Thymus (tissue), 11 donors: ENCODE results near the gene CKAP2L. TPM values are rescaled to one million over a fixed set of nuclear protein-coding genes. Genes with fewer than 3 reads are reported as not detected.

Experiments
- DNase-seq, 9 donors: peaks; one replicate each; pipeline ENCODE4 v3.0.0-alpha.2; 2013; ENCODE audit warnings: low spot score in 9 of 9, low read depth in 6 of 9, missing footprints in 1 of 9
- H3K27ac ChIP-seq, 2 donors: one replicate each; pipeline ENCODE4 v1.5.1; 2013; ENCODE audit warnings: control low read depth in 1 of 2, low read depth in 1 of 2, low read length in 1 of 2, mild to moderate bottlenecking in 1 of 2, moderate library complexity in 1 of 2
- H3K27me3 ChIP-seq, 2 donors: one replicate each; pipeline ENCODE4 v1.5.1; 2013; ENCODE audit warnings: low read length in 1 of 2; ENCODE audit not compliant: control insufficient read depth in 2 of 2, insufficient read depth in 1 of 2
- H3K36me3 ChIP-seq, 2 donors: one replicate each; pipeline ENCODE4 v1.5.1; 2013; ENCODE audit warnings: low read length in 1 of 2, mild to moderate bottlenecking in 1 of 2, moderate library complexity in 1 of 2; ENCODE audit not compliant: control insufficient read depth in 2 of 2, insufficient read depth in 2 of 2
- H3K4me1 ChIP-seq, 2 donors: one replicate each; pipeline ENCODE4 v1.5.1; 2013; ENCODE audit warnings: low read length in 2 of 2; ENCODE audit not compliant: control insufficient read depth in 2 of 2, insufficient read depth in 2 of 2
- H3K4me3 ChIP-seq, 2 donors: one replicate each; pipeline ENCODE4 v1.5.1; 2013; ENCODE audit warnings: low read length in 2 of 2, control low read depth in 1 of 2, mild to moderate bottlenecking in 1 of 2
- H3K9me3 ChIP-seq, 2 donors: one replicate each; pipeline ENCODE4 v1.5.1; 2013; ENCODE audit warnings: low read length in 1 of 2, mild to moderate bottlenecking in 1 of 2; ENCODE audit not compliant: control insufficient read depth in 2 of 2, insufficient read depth in 1 of 2
- WGBS: extraction: QIAGEN DNeasy Blood & Tissue Kit; methylation state at CpG from one replicate; pipeline ENCODE4 v1.1.7; 2013; 5-methylcytosine and 5-hydroxymethylcytosine counted together
- polyA plus RNA-seq: library from polyadenylated mRNA; stranded (reverse); fragments of 200-250 nt; gene quantifications from one replicate; pipeline ENCODE4 v1.2.3, GENCODE V29; 2013
- total RNA-seq: library from RNA; stranded (reverse); fragments of 120-200 nt; gene quantifications from one replicate; pipeline ENCODE4 v1.2.4, GENCODE V29; 2013
- donor health status: healthy.

CKAP2L gene
- total and polyA plus RNA-seq, 2 donors, result 1.0 to 14.1 TPM

- WGBS, result 39% methylated on average over 19 of the region's 19 CpGs
- H3K9me3 ChIP-seq, result no peaks in the 10 kb centered on the region
- H3K27ac ChIP-seq, result no peak overlapping the region
- H3K4me3 ChIP-seq, result no peak overlapping the region
- peak; percentile 46 to 93 (median 82) for DNase-seq
- H3K27me3 ChIP-seq, result no peaks in the 10 kb centered on the region
- H3K4me1 ChIP-seq, result peaks cover 0 to 4% of the 10 kb centered on the region in 2 donors
- no peaks in the 10 kb centered on the region for H3K36me3 ChIP-seq
Observed at GRCh38 chr2:112726487-112727190, 37.8 kb downstream of the CKAP2L start.

GRCh38 chr2:112725545-112726457 lies 38.6 kb downstream of the CKAP2L start:
- 95% methylated on average over 15 of the region's 15 CpGs for WGBS
- no peak for DNase-seq
- Histone ChIP-seq H3K36me3 (no peaks in the 10 kb centered on the region), H3K4me3 (no peak overlapping the region), H3K9me3 (no peaks in the 10 kb centered on the region), H3K27me3 (peaks cover 0 to 2% of the 10 kb centered on the region in 2 donors), H3K4me1 (peaks cover 0 to 4% of the 10 kb centered on the region in 2 donors), H3K27ac (no peak overlapping the region)

- DNase-seq, result no peak
- no peaks in the 10 kb centered on the region for H3K9me3 ChIP-seq
- WGBS, result 81% methylated on average over 21 of the region's 21 CpGs
- H3K4me3 ChIP-seq, result no peak overlapping the region
- no peaks in the 10 kb centered on the region for H3K36me3 ChIP-seq
- peaks cover 0 to 4% of the 10 kb centered on the region in 2 donors for H3K4me1 ChIP-seq
- peaks cover 0 to 2% of the 10 kb centered on the region in 2 donors for H3K27me3 ChIP-seq
- H3K27ac ChIP-seq, result no peak overlapping the region
Observed at GRCh38 chr2:112724591-112725525, 39.6 kb downstream of the CKAP2L start.

GRCh38 chr2:112723995-112724394 lies 40.4 kb downstream of the CKAP2L start:
- Histone ChIP-seq H3K4me3 (no peak overlapping the region), H3K4me1 (peaks cover 0 to 4% of the 10 kb centered on the region in 2 donors), H3K9me3 (no peaks in the 10 kb centered on the region), H3K36me3 (no peaks in the 10 kb centered on the region), H3K27me3 (peaks cover 0 to 2% of the 10 kb centered on the region in 2 donors), H3K27ac (no peak overlapping the region)
- no peak for DNase-seq
- WGBS, result 96% methylated on average over 8 of the region's 8 CpGs

- Histone ChIP-seq H3K4me1 (peaks cover 0 to 4% of the 10 kb centered on the region in 2 donors), H3K27ac (no peak overlapping the region), H3K27me3 (peaks cover 0 to 2% of the 10 kb centered on the region in 2 donors), H3K36me3 (no peaks in the 10 kb centered on the region), H3K4me3 (no peak overlapping the region), H3K9me3 (no peaks in the 10 kb centered on the region)
- 97% methylated on average over 6 of the region's 6 CpGs for WGBS
- no peak for DNase-seq
Observed at GRCh38 chr2:112723547-112723940, 40.9 kb downstream of the CKAP2L start.

GRCh38 chr2:112722816-112723546 lies 41.4 kb downstream of the CKAP2L start:
- DNase-seq, result no peak
- Histone ChIP-seq H3K27me3 (peaks cover 0 to 2% of the 10 kb centered on the region in 2 donors), H3K4me1 (peaks cover 0 to 4% of the 10 kb centered on the region in 2 donors), H3K4me3 (no peak overlapping the region), H3K9me3 (no peaks in the 10 kb centered on the region), H3K36me3 (no peaks in the 10 kb centered on the region), H3K27ac (no peak overlapping the region)
- 97% methylated on average over 9 of the region's 9 CpGs for WGBS

GRCh38 chr2:112721819-112722522 lies 42.4 kb downstream of the CKAP2L start:
- peaks cover 0 to 2% of the 10 kb centered on the region in 2 donors for H3K27me3 ChIP-seq
- peaks cover 0 to 4% of the 10 kb centered on the region in 2 donors for H3K4me1 ChIP-seq
- WGBS, result 93% methylated on average over 23 of the region's 23 CpGs
- no peak for DNase-seq
- no peak overlapping the region for H3K4me3 ChIP-seq
- no peaks in the 10 kb centered on the region for H3K36me3 ChIP-seq
- no peaks in the 10 kb centered on the region for H3K9me3 ChIP-seq
- no peak overlapping the region for H3K27ac ChIP-seq

GRCh38 chr2:112720785-112721184 lies 43.6 kb downstream of the CKAP2L start, which contains the start of gene NT5DC4:
TSS of gene NT5DC4 (plus strand) at chr2:112721020. CDS start at chr2:112721080, 60 bp downstream.
- H3K27me3 ChIP-seq, result peaks cover 0 to 2% of the 10 kb centered on the region in 2 donors
- DNase-seq, result no peak
- no peak within 1 kb of the TSS for H3K4me3 ChIP-seq
- no peaks in the 10 kb centered on the region for H3K9me3 ChIP-seq
- 98% methylated on average over 6 of the region's 6 CpGs for WGBS
- no peaks in the 10 kb centered on the region for H3K36me3 ChIP-seq
- H3K27ac ChIP-seq, result no peak within 1 kb of the TSS
- H3K4me1 ChIP-seq, result no peaks in the 10 kb centered on the region
